Activated T-helper 2 cell treated with anti-CD3 and anti-CD28 coated beads, Interferon-gamma antibody, Interleukin-2, Interleukin-4, amounts not matched to agents 10 μg/mL and 5 μg/mL and 100 μg/mL, durations not matched to agents 14 hours and 24 hours and 36 hours (primary cell): ENCODE results near the gene GRK1. TPM values are rescaled to one million over a fixed set of nuclear protein-coding genes. Genes with fewer than 3 reads are reported as not detected.

ENCODE experiments used
- DNase-seq: peaks from one replicate; pipeline ENCODE4 v3.0.0; 2021; ENCODE audit warnings: low spot score
- H3K27ac Mint-ChIP-seq: one replicate; pipeline ENCODE4 v1.8.0; 2021; ENCODE audit warnings: mixed read lengths
- H3K27me3 Mint-ChIP-seq: one replicate; pipeline ENCODE4 v1.8.0; 2021; ENCODE audit warnings: low read depth, mixed read lengths
- H3K36me3 Mint-ChIP-seq: one replicate; pipeline ENCODE4 v1.8.0; 2021; ENCODE audit warnings: low read depth, mixed read lengths
- H3K4me1 Mint-ChIP-seq: one replicate; pipeline ENCODE4 v1.8.0; 2021; ENCODE audit warnings: low read depth, mixed read lengths
- H3K4me3 Mint-ChIP-seq: one replicate; pipeline ENCODE4 v1.8.0; 2021; ENCODE audit warnings: low read depth, mild to moderate bottlenecking, moderate library complexity, mixed read lengths
- H3K9me3 Mint-ChIP-seq: one replicate; pipeline ENCODE4 v1.8.0; 2021; ENCODE audit warnings: mixed read lengths
- intact Hi-C: fragments of 100-400 bp; cut with micrococcal nuclease; formaldehyde crosslinking; loops from one replicate; pipeline ENCODE4 v1.15.1; 2023
- total RNA-seq: library from RNA; stranded (reverse); gene quantifications from 2 replicates; pipeline ENCODE4 v1.2.3, GENCODE V29; 2022

Gene GRK1
- total RNA-seq, 1 donor from 2014 or later, result 0.11 TPM

DNA sequence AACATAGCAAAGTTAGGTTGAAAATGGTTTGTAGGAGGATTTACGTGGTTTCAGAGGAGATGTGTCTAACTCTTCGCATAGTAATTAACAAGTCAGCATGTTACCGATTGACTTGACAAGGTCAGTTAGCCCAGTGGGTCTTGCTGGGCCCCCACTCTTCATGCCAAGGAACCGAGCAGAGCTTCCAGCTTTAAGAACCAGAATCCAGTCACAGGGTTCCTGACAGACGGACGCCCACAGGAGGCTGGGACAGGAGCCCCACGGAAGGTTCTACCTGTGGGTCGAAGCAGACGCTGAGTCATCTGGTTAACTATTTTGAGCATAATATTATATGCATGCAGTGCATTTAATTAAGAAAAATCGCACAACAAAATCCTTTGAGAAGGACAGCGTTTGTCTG, 95.5 kb downstream of the GRK1 start:
- Mint-ChIP-seq H3K4me1 (peaks cover 10% of the 10 kb centered on the region), H3K9me3 (no peaks in the 10 kb centered on the region), H3K27me3 (peaks cover 44% of the 10 kb centered on the region), H3K36me3 (no peaks in the 10 kb centered on the region), H3K27ac (no peak overlapping the region), H3K4me3 (no peak overlapping the region)
- intact Hi-C loops, result no loop called here
- DNase-seq, result no peak

DNA sequence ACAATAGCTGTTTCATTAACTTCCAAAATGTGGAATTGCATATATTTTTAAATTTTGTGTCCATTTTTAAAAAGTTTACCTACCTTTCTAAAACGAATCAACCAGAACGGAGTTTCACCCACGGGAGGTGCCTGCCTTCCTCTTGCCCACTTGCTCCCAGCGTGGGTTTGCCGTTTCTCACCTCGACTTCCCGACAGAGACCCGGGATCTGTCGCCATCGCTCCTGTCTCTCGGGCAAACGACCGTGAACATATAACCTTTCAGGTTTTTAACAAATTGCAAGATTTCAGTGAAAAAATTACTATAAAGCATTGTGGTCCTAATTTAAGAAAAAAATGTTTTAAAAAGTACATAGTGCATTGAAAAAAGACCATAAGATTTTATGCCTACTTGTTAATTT, 96.2 kb downstream of the GRK1 start:
- H3K4me1 Mint-ChIP-seq, result peaks cover 10% of the 10 kb centered on the region
- intact Hi-C loops, result no loop called here
- H3K27me3 Mint-ChIP-seq, result peaks cover 38% of the 10 kb centered on the region
- H3K9me3 Mint-ChIP-seq, result no peaks in the 10 kb centered on the region
- no peak overlapping the region for H3K4me3 Mint-ChIP-seq
- H3K27ac Mint-ChIP-seq, result no peak overlapping the region
- no peaks in the 10 kb centered on the region for H3K36me3 Mint-ChIP-seq
- DNase-seq, result no peak

DNA sequence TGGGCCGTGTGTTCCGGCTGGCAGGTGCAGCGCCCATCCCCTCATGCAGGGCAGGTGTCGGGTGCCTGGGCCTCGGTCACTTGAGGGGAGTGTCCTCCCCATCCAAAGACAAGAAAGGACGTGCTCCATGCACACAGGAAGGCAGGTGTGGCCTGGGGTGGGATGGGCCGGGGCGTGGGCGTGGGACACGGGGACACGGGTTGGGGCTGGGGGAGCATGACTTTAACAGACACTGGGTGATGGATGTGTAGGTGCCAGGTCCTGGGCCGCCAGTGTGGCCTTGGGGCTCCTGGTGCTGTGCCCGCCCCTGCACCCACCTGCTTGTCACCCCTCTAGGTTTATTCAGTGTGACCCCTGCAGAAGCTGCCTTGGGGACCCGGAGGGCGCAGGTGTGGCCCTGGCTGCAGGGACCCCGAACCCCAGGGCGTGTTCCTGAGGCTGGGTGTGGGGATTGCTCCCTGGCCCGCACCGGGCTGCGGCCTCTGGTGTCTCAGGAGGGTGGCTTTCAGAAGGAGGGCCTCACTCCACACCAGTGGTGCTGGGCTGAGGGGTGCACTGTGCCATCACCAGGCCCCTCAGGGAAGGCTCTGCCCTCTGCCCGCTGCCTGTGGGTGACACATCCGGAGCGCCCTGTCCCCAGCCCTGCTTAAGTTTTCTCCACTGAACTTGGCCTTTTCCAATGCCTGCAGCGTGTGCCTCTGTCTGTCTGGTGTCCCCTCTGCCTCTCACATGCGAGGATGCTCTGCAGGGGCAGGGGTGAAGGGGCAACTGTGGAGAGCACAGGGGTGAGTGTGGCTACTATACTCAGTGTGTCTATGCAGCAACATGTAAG, 97.2 kb downstream of the GRK1 start:
- Mint-ChIP-seq H3K4me3 (no peak overlapping the region), H3K27ac (no peak overlapping the region), H3K27me3 (peaks cover 34% of the 10 kb centered on the region), H3K4me1 (peaks cover 8% of the 10 kb centered on the region), H3K9me3 (no peaks in the 10 kb centered on the region), H3K36me3 (no peaks in the 10 kb centered on the region)
- DNase-seq, result no peak
- intact Hi-C loops, result no loop called here

DNA sequence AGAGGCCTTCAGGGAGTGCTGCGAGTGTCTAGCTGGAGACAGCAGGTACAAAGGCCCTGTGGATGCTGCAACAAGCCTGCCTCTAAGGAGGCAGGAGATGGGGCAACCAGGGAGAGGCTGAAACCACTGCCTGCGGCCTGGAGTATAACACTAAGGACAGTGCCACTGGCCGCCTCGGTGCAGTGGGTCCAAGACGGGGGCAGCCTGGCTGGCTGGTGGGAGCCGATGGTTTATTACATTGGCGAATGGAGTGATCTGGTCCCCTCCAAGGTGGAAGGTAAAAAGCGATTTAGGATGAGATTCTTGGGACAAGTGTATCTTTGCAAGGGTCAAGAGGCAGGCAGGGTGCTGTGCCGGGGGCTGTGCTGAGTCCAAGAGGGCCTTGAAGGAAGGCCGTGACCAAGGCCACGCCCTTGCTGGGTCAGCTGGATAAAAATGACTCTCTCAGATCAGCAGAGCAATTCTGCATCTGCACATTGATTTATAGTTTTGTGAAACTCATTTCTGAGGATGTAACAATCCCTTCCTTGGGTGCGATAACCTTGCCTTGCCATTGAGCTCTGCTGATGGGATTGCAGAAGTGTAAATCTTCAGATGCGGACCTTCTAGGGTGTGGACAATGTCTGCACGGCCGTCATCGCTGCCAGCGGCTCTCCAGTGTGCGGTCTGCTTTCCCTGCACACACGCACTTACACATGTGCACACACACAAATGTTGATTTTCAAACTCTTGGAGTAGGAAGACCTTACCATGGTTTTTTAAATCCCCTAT, 98.0 kb downstream of the GRK1 start:
- H3K27me3 Mint-ChIP-seq, result peaks cover 27% of the 10 kb centered on the region
- intact Hi-C loops, result no loop called here
- no peak for DNase-seq
- no peaks in the 10 kb centered on the region for H3K9me3 Mint-ChIP-seq
- no peak overlapping the region for H3K27ac Mint-ChIP-seq
- H3K4me1 Mint-ChIP-seq, result peaks cover 1% of the 10 kb centered on the region
- no peak overlapping the region for H3K4me3 Mint-ChIP-seq
- no peaks in the 10 kb centered on the region for H3K36me3 Mint-ChIP-seq

DNA sequence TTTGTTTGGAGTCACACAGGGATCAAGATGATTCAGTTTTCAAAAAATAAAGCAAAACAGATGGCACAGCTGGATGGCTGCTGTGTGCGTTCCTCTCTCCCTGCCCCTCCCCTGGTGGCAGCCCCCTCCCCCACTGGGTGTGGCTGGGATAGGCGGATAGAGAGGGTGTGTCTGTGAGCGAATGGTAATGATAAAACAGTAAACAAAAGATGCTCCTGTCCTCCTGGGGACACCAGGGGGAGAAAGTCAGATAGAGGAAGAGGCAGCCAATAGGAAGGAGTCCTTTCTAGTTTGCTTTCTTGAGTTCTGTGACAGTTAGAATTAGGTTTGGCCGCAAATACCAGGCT, 98.5 kb downstream of the GRK1 start:
- Mint-ChIP-seq H3K36me3 (no peaks in the 10 kb centered on the region), H3K27me3 (peaks cover 22% of the 10 kb centered on the region), H3K4me1 (no peaks in the 10 kb centered on the region), H3K27ac (no peak overlapping the region), H3K9me3 (no peaks in the 10 kb centered on the region), H3K4me3 (no peak overlapping the region)
- DNase-seq, result no peak
- intact Hi-C loops, result no loop called here

DNA sequence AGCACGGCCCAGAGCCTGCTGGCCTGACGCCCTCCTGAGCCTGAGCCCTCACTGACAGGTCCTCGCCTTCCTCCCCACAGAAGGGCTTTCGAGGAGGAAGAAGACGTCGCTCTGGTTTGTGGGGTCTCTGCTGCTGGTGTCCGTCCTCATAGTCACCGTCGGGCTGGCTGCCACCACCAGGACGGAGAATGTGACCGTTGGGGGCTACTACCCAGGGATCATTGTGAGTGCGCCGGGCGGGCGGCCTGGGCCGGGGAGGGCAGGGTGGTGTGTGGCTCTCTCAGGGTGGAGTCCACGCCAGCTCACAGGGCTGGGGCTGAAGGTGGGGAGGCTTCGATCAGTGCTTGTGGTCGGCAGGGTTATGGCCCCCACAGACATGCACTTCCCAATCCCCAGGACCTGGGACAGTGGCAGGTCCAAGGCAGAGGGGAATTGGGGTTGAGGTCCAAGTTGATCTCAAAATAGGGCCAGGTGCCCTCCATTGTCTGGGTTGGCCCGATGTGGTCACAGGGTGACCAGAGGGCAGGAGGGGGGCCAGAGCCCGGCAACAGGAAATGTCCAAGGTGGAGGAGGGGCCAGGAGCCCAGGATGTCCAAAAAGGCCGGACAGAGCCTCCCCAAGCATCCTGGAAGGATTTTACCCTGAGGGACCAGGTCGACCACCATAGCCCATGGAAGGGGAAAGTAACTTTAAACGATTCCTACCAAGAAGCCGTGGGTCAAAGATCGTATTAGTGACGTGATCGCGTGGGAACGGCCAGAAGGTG, 99.2 kb downstream of the GRK1 start:
- H3K36me3 Mint-ChIP-seq, result no peaks in the 10 kb centered on the region
- peaks cover 16% of the 10 kb centered on the region for H3K27me3 Mint-ChIP-seq
- no peak overlapping the region for H3K27ac Mint-ChIP-seq
- no peaks in the 10 kb centered on the region for H3K9me3 Mint-ChIP-seq
- H3K4me1 Mint-ChIP-seq, result no peaks in the 10 kb centered on the region
- DNase-seq, result no peak
- no peak overlapping the region for H3K4me3 Mint-ChIP-seq
- intact Hi-C loops, result no loop called here

DNA sequence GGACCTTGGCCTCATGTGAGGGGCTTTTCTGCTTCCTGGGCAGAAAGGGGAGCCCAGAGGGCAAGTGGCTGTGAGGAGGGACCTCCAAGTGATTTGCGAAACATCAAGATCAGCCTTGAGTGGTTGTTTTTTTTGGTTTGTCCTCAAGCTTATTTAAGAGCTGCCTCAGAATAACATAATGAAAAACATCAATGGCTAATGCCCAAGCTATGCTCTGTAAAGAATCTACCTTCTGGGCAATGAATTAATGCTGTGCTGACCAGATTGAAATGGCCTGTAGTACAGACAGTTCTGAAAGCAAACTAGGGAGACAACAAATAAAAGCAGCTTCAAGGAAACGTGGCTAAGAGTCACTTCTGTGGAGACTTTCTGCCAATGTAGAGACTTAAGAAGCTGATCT, 100.3 kb downstream of the GRK1 start:
- no peaks in the 10 kb centered on the region for H3K36me3 Mint-ChIP-seq

DNA sequence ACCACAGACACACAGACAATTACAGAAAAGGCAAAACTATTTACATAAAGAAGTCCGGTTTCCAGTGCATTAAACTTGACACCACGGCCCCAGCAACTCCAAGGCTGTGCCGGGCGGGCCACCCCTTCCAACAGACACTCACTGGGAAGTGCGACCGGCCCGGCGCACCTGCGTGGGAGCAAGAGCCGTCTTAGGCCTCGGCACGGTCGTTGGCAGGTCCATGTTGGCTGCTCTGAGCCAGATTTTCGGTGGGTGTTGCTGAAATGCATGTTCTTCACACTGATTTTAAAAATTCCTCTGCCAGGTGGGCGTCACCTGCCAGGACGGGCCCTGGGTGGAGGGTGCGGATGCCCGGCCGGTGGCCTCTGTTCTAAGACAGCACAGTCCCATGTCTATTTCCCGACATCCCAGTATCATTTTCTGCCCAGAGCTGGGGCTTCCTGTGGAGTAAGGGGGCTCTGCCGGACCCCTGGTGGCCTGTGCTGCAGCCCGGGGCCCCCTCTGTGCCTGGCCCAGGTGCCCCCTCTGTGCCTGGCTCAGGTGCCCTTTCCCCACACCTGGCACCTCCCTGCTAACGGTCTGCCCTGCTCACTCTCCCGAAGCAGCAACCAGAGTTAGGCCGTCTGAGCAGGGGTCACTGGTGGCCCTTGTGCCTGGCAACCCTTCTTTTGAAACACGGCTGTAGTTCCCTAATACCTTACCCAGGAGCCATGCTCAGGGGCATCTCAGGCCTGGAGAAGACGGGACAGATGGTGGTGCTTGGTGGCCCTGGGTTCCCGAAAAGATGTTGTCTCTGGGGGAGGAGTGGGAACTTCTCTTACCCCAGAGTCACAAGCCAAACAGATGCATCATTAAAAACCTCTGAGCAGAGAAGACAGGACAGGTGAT, 101.2 kb downstream of the GRK1 start:
- H3K4me1 Mint-ChIP-seq, result peaks cover 4% of the 10 kb centered on the region
- intact Hi-C loops, result no loop called here
- no peaks in the 10 kb centered on the region for H3K36me3 Mint-ChIP-seq
- DNase-seq, result no peak
- H3K9me3 Mint-ChIP-seq, result peaks cover 10% of the 10 kb centered on the region
- H3K4me3 Mint-ChIP-seq, result no peak overlapping the region
- H3K27me3 Mint-ChIP-seq, result no peaks in the 10 kb centered on the region
- H3K27ac Mint-ChIP-seq, result no peak overlapping the region

More for the DNA sequence above, 100.3 kb downstream of the GRK1 start:
- intact Hi-C loops, result no loop called here
- Mint-ChIP-seq H3K4me3 (no peak overlapping the region), H3K9me3 (peaks cover 6% of the 10 kb centered on the region), H3K4me1 (peaks cover 3% of the 10 kb centered on the region), H3K27ac (no peak overlapping the region), H3K27me3 (peaks cover 4% of the 10 kb centered on the region)
- DNase-seq, result no peak

DNA sequence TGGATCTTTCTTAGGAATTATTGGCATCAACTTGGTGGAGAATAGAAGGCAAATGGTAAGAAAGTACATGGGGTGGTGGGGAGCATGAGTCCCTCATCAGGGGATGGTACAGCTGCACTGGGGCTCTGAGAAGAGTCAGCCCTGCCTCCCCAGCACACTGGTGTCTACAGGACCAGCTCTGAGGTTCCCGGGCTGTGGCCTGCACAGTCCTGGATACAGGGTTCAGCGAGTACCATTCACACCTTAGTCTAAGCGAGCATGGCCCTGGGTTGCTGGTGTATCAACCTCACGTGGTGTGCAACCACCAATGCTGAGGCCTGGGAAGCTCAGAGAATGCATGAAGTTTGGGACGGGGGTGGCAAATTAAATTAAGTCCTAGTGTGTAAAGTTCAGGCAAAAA, 102.1 kb downstream of the GRK1 start:
- H3K36me3 Mint-ChIP-seq, result no peaks in the 10 kb centered on the region
- peaks cover 10% of the 10 kb centered on the region for H3K9me3 Mint-ChIP-seq
- H3K27me3 Mint-ChIP-seq, result no peaks in the 10 kb centered on the region
- no peak for DNase-seq
- H3K4me3 Mint-ChIP-seq, result no peak overlapping the region
- no peak overlapping the region for H3K27ac Mint-ChIP-seq
- intact Hi-C loops, result no loop called here
- H3K4me1 Mint-ChIP-seq, result peaks cover 4% of the 10 kb centered on the region

DNA sequence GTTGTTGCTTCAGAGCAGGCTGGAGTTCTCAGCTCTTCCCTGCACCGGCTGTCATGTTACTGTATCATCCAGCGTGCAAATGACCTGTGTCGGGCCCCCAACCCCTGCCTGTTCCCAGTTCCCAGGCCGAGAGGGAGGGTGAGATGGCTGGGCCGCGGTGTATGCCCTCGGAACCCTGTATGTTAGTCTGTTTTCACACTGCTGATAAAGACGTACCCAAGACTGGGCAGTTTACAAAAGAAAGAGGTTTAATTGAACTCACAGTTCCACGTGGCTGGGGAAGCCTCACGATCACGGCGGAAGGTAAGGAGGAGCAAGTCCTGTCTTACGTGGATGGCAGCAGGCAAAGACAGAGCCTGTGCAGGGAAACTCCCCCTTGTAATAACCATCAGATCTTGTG, 102.9 kb downstream of the GRK1 start:
- Mint-ChIP-seq H3K27me3 (no peaks in the 10 kb centered on the region), H3K27ac (no peak overlapping the region), H3K4me1 (peaks cover 4% of the 10 kb centered on the region), H3K36me3 (no peaks in the 10 kb centered on the region), H3K4me3 (no peak overlapping the region), H3K9me3 (peaks cover 10% of the 10 kb centered on the region)
- no peak for DNase-seq
- intact Hi-C loops, result no loop called here

DNA sequence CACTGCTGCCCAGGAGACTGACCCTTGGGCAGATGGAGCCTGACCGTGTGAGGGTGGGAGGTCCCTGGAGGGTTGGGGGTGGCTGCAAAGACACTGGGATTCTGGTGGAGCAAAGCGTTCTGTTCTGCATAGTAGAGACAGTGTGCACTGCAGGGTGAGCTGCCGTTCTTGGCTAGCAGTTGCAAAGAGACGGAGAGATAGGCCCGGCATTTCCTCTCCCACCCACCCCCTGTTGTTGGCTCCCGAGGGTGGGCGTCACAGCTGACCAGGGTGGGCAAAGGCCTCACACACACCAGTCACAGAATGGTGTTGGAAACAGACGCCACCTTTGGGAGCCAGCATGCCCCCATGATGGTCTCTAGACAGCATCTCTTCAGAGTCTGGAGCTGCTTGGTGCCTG, 103.4 kb downstream of the GRK1 start:
- DNase-seq, result no peak
- intact Hi-C loops, result no loop called here
- Mint-ChIP-seq H3K4me1 (peaks cover 4% of the 10 kb centered on the region), H3K4me3 (no peak overlapping the region), H3K9me3 (peaks cover 10% of the 10 kb centered on the region), H3K27me3 (no peaks in the 10 kb centered on the region), H3K27ac (no peak overlapping the region), H3K36me3 (no peaks in the 10 kb centered on the region)

DNA sequence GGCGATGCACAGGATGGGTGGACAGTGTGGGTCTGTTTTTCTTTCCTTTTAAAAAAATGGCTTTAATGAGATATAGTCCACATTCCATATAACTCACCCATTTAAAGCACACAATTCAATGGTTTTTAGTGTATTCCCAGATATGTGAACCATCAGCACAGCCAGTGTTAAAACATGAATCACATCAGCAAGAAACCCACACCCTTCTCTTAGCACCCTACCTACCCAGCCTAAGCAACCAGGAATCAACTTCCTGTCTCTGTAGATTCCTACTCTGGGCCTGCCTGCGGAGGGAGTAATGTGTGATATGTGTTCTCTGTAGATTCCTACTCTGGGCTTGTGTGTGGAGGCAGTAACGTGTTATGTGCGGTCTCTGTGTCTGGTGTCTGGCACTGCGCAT, 103.9 kb downstream of the GRK1 start:
- Mint-ChIP-seq H3K27ac (no peak overlapping the region), H3K4me1 (peaks cover 4% of the 10 kb centered on the region), H3K36me3 (no peaks in the 10 kb centered on the region), H3K9me3 (peaks cover 10% of the 10 kb centered on the region), H3K27me3 (no peaks in the 10 kb centered on the region), H3K4me3 (no peak overlapping the region)
- no peak for DNase-seq
- intact Hi-C loops, result no loop called here
